Loucy (cell line): Measurements from ENCODE around the gene DENND4B.

Experiments used
- EZH2phosphoT487 ChIP-seq: fragments of 200-600 bp; IDR thresholded peaks from 2 replicates; pipeline ENCODE4 v1.6.1; 2018; ENCODE audit warnings: antibody characterized with exemption, mild to moderate bottlenecking, moderate library complexity, borderline replicate concordance
- TF ChIP-seq, protein P1 (sequence below): fragments of 200-600 bp; sonication (generic); conservative IDR thresholded peaks from 2 replicates; pipeline ENCODE4 v1.5.1; 2014; ENCODE audit warnings: mild to moderate bottlenecking, antibody characterized with exemption, low read length

DNA sequence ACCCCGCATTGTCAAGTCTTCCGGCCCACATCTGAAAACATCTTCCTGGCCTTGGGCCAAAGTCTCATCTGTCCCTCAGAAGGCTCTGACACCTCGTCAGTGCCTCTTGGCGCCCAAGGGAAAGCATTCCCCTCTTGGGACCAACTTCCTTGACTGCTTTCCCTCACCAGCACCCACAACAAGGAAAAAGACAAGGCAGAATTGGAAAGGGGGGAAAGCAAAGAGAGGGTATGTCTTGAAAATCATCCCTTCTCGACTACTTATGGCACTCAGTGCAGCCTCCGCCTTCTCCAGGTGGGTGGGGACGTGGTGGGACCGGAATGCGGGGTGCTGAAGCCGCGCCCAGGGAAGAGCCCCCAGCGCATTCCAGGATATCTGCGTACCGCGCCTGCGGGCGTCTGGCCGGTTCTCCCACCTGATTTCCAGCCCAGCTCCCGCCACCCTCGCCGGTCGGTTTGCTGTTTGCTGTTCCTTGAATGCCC is 17.4 kb upstream of the DENND4B start:
- TF ChIP-seq, protein P1, sequence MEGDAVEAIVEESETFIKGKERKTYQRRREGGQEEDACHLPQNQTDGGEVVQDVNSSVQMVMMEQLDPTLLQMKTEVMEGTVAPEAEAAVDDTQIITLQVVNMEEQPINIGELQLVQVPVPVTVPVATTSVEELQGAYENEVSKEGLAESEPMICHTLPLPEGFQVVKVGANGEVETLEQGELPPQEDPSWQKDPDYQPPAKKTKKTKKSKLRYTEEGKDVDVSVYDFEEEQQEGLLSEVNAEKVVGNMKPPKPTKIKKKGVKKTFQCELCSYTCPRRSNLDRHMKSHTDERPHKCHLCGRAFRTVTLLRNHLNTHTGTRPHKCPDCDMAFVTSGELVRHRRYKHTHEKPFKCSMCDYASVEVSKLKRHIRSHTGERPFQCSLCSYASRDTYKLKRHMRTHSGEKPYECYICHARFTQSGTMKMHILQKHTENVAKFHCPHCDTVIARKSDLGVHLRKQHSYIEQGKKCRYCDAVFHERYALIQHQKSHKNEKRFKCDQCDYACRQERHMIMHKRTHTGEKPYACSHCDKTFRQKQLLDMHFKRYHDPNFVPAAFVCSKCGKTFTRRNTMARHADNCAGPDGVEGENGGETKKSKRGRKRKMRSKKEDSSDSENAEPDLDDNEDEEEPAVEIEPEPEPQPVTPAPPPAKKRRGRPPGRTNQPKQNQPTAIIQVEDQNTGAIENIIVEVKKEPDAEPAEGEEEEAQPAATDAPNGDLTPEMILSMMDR: no peak
- no peak for TF ChIP-seq EZH2phosphoT487
